GM19397 (cell line): ENCODE measurements around the gene DFFA.

Experiments used
- ATAC-seq: cut with Tn5 transposase; IDR thresholded peaks from one replicate; pipeline ENCODE4 v1.9.1; 2021; ENCODE audit warnings: mild to moderate bottlenecking, moderate library complexity; ENCODE audit not compliant: unreplicated experiment

Gene DFFA, protein sequence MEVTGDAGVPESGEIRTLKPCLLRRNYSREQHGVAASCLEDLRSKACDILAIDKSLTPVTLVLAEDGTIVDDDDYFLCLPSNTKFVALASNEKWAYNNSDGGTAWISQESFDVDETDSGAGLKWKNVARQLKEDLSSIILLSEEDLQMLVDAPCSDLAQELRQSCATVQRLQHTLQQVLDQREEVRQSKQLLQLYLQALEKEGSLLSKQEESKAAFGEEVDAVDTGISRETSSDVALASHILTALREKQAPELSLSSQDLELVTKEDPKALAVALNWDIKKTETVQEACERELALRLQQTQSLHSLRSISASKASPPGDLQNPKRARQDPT

GRCh38 chr1:10472220-10473144 lies at the start of gene DFFA:
Gene DFFA, minus strand, starts transcription at chr1:10472529. Its CDS starts 71 bp downstream, at chr1:10472458.
- peak; percentile 73 for ATAC-seq

- no peak for ATAC-seq
These were observed 49.3 kb upstream of the DFFA start for GRCh38 chr1:10521537-10522157.

GRCh38 chr1:10520952-10521351 lies 48.6 kb upstream of the DFFA start:
- no peak for ATAC-seq

DNA sequence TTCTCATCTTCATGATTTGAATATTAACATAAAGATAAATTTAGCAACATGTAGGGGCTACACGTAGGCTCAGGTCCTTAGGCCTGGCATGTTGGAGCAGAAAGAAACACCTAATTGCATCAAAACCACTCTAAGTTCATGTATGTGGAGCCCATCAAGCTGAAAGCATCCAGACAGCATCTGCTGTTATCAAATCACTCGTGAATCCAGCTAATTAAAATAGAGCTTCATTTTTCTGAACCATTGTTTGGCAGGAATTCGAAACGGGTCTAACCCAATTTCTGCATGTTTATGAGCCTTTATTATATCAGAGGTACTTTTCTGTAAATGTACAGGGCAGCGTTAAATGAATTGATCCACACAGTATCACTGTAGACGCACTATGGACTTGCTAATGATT lies 48.2 kb upstream of the DFFA start:
- no peak for ATAC-seq

- no peak for ATAC-seq
These were observed 46.7 kb upstream of the DFFA start for GRCh38 chr1:10519016-10519417.

DNA sequence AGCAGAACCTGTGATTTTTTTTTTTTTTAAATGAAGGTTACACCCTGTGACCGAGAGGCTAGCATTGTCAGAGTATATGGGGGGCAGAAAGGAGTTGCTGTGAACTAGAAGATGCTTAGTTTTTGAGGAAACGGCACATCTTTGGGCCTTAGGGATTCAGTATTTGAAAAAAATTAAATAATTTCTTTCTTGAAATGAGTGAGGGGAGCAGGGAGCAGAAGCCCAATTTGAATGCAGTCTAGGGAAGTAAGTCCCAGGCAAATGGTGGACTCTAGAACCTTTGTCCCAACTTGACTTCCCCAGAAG lies 45.3 kb upstream of the DFFA start:
- no peak for ATAC-seq

DNA sequence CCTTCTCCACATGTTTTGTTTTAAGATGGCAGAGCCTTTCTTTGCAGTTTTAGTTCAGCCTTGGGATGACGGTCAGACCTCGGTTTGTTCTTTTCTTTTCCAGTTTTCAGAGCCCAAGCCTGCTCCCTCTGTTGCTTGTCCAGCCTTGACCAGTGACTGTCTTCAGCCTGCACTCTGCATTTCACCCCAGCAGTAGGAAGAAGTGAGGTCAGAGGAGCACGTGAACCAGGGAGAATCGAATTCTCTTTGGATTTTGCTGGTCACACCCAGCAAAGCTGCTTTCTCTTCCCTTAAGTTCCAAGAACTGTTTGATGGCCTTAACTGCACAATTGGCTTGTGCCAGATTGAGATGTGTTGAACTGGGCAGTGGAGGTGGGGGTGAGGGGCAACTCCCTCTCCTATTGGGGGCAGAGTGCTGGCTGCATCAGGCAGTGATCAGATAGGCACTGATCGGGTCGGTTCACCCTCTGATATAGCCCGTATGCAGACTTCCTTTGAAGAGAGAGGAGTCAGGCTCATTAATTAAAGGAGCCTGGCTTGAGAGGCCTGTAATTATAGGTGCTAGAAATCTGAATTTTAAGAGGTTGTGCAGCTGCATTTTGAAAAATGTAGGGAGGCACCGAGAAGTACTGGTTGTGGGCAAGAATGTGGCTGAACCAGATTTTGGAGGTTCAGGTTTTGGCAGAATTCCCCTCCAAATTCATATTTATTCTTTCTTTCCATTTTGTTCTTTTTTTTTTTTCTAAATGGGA lies 44.8 kb upstream of the DFFA start:
- ATAC-seq, result no peak

DNA sequence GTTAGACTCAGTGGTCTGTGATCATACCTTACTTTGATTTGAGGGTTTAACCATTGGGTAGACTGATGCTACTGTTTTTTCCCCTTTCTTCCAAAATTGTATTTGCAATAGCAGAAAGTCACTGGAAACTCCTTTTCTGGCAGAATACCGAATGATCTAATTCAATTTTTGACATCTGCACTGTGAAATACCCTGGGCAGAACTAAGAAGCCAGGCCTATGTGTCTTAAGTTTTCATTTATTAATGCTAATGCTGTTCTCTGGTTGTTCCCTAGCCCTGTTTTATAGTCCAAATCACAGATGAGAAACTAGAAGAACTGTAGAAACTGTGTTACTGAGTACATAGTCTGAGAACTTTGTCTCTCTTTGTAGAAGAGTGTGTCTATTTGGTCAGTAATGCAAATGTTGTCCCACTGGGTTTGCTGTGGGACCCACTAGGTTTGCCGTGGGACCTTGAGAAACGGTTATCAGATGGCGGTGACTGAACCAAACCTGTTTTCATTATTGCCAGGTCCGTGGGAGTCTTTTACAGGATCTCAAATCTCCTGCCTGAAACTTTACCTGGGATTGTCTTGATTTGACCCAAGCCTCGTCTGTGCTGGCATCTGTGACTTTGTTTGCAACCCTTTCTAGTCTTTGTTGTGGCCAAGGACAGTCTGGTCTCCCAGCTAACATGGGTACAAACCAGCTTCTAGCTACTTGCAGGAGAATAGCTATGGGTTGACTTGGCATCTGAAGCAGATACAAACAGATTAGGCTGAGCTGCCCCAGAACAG lies 43.8 kb upstream of the DFFA start:
- no peak for ATAC-seq

DNA sequence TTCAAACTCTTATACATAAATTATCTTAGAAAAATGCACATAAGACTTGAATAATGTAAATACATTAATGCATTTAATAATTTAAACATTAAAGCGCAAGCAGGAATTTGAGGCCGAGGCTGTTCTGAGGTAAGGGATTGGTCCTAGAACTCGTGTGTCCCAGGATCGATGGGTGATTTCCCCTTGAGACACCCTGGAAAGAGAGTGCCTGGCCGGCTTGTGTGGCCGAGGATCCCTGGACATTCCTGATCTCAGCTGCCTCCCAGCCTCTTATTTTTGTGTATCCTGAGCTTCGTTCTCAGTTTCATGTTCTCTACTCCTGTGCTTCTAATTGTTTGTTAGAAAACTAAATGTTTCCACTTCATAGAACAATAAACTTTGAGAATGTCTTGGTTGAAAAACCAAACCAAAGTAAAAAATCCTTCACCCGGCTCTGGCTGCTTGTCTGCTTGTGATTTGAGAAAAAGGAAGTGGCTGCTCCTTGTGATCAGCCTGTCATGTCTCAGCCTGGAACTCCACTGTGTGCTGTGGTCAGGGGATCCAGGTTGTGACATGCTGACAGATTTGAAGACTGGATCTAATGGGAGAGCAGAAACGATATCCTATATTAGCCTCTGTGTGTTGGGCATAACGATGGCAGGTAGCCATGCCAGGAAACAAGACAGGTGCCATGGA lies 43.1 kb upstream of the DFFA start:
- no peak for ATAC-seq

GRCh38 chr1:10514490-10515235 lies 42.3 kb upstream of the DFFA start:
- no peak for ATAC-seq

GRCh38 chr1:10513199-10513598 lies 40.9 kb upstream of the DFFA start:
- no peak for ATAC-seq

DNA sequence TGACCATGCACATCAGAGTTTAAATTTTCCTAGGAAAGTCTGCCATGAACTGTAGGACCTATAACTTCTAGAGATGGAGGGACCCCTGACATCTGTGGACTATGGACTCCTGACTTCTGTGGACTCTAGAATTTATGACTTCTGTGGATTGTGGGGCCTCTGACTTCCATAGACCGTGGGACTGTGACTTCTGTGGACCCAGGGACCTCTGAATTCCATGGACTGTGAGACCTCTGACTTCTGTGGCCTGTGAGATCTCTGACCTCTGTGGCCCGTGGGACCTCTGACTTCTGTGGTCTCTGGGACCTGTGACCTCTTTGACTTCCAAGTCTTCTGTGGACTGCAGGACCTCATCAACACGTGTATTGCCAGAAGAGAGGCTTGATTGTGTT lies 39.2 kb upstream of the DFFA start:
- no peak for ATAC-seq

- peak; percentile 73 for ATAC-seq
These were observed 38.5 kb upstream of the DFFA start for GRCh38 chr1:10510520-10511493.

GRCh38 chr1:10509809-10510509 lies 37.6 kb upstream of the DFFA start:
- no peak for ATAC-seq

DNA sequence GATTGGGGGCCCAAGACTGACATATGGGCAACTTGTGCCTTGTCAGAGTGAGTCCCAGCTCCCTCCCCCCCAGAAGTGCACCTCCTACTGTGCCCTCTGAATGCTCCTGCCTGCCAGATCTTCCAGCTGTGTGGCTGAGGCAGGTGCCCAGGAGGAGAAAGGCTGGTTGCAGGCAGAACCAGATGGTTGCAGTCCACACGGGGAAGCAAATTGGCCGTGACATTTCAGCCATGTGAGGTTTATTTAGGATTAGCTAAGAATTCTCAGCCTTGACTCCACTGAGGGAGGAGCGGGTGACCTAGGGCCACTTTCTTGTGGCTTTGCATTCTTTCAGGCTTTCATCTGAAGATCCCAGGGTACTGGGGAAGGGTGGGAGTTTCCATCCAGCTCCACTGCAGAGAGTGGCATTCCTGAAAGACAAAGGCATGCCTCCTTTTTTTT lies 36.2 kb upstream of the DFFA start:
- no peak for ATAC-seq

- ATAC-seq, result no peak
These were observed 35.0 kb upstream of the DFFA start for GRCh38 chr1:10507111-10507879.

GRCh38 chr1:10506677-10507047 lies 34.3 kb upstream of the DFFA start:
- ATAC-seq, result no peak
